Measurements from ENCODE around the gene KCNC1. TPM values are rescaled to one million over a fixed set of nuclear protein-coding genes. Genes with fewer than 3 reads are reported as not detected.

Gene KCNC1
- total RNA-seq, 2 donors from 2014 or later = not detected

- H3K36me3 ChIP-seq = no peaks in the 10 kb centered on the region
- H3K27me3 ChIP-seq (replicated peaks; ENCODE audit: insufficient read depth) = no peaks in the 10 kb centered on the region
- no peak overlapping the region for H3K27ac ChIP-seq
- H3K4me3 ChIP-seq = no peak overlapping the region
- no peak for ATAC-seq (ENCODE audit: insufficient number of reproducible peaks, low FRiP score, low read depth)
- H3K4me1 ChIP-seq (ENCODE audit: control insufficient read depth in 1 of 2, low read depth in 2 of 2) = peaks cover 15 to 43% of the 10 kb centered on the region in 2 donors
- no peak for TF ChIP-seq CTCF (IDR thresholded peaks at IDR 0.05)
- DNase-seq (ENCODE audit: low spot score) = no peak
- H3K9me3 ChIP-seq = no peaks in the 10 kb centered on the region
Observed at GRCh38 chr11:17810746-17811145, 76.2 kb downstream of the KCNC1 start.

GRCh38 chr11:17811352-17811751, 76.8 kb downstream of the KCNC1 start:
- no peak overlapping the region for H3K4me3 ChIP-seq
- H3K27me3 ChIP-seq (replicated peaks; ENCODE audit: insufficient read depth) = no peaks in the 10 kb centered on the region
- H3K4me1 ChIP-seq (ENCODE audit: control insufficient read depth in 1 of 2, low read depth in 2 of 2) = peaks cover 15 to 43% of the 10 kb centered on the region in 2 donors
- ATAC-seq (ENCODE audit: insufficient number of reproducible peaks, low FRiP score, low read depth) (no peak), DNase-seq (ENCODE audit: low spot score) (no peak)
- H3K9me3 ChIP-seq = no peaks in the 10 kb centered on the region
- no peaks in the 10 kb centered on the region for H3K36me3 ChIP-seq
- H3K27ac ChIP-seq = no peak overlapping the region
- TF ChIP-seq CTCF (IDR thresholded peaks at IDR 0.05) = no peak

GRCh38 chr11:17812091-17812864, 77.7 kb downstream of the KCNC1 start:
- H3K4me3 ChIP-seq = no peak overlapping the region
- H3K36me3 ChIP-seq = no peaks in the 10 kb centered on the region
- TF ChIP-seq CTCF (IDR thresholded peaks at IDR 0.05) = no peak
- DNase-seq (ENCODE audit: low spot score) = no peak
- H3K27ac ChIP-seq = no peak overlapping the region
- H3K9me3 ChIP-seq = no peaks in the 10 kb centered on the region
- no peaks in the 10 kb centered on the region for H3K27me3 ChIP-seq (replicated peaks; ENCODE audit: insufficient read depth)
- no peak for ATAC-seq (ENCODE audit: insufficient number of reproducible peaks, low FRiP score, low read depth)
- peaks cover 15 to 43% of the 10 kb centered on the region in 2 donors for H3K4me1 ChIP-seq (ENCODE audit: control insufficient read depth in 1 of 2, low read depth in 2 of 2)

- no peaks in the 10 kb centered on the region for H3K9me3 ChIP-seq
- no peaks in the 10 kb centered on the region for H3K27me3 ChIP-seq (replicated peaks; ENCODE audit: insufficient read depth)
- no peak overlapping the region for H3K27ac ChIP-seq
- H3K4me1 ChIP-seq (ENCODE audit: control insufficient read depth in 1 of 2, low read depth in 2 of 2) = peaks cover 15 to 43% of the 10 kb centered on the region in 2 donors
- no peak for TF ChIP-seq CTCF (IDR thresholded peaks at IDR 0.05)
- H3K36me3 ChIP-seq = no peaks in the 10 kb centered on the region
- DNase-seq (ENCODE audit: low spot score) = no peak
- no peak for ATAC-seq (ENCODE audit: insufficient number of reproducible peaks, low FRiP score, low read depth)
- no peak overlapping the region for H3K4me3 ChIP-seq
Observed at GRCh38 chr11:17812865-17813187, 78.2 kb downstream of the KCNC1 start.

- H3K36me3 ChIP-seq = no peaks in the 10 kb centered on the region
- peaks cover 15 to 43% of the 10 kb centered on the region in 2 donors for H3K4me1 ChIP-seq (ENCODE audit: control insufficient read depth in 1 of 2, low read depth in 2 of 2)
- DNase-seq (ENCODE audit: low spot score) = no peak
- no peaks in the 10 kb centered on the region for H3K27me3 ChIP-seq (replicated peaks; ENCODE audit: insufficient read depth)
- ATAC-seq (ENCODE audit: insufficient number of reproducible peaks, low FRiP score, low read depth) = no peak
- TF ChIP-seq CTCF (IDR thresholded peaks at IDR 0.05) = no peak
- peak overlapping the region in 1 of 2 donors; percentile 1 for H3K27ac ChIP-seq
- no peak overlapping the region for H3K4me3 ChIP-seq
- H3K9me3 ChIP-seq = no peaks in the 10 kb centered on the region
Observed at GRCh38 chr11:17813391-17814059, 78.9 kb downstream of the KCNC1 start.

Measured in thoracic aorta (tissue), 2 donors.